Right lobe of liver (tissue), 6 donors: Measurements from ENCODE around the gene NLN. TPM values are rescaled to one million over a fixed set of nuclear protein-coding genes. Genes with fewer than 3 reads are reported as not detected.

ENCODE experiments used
- ATAC-seq, 4 donors: fragments of 200-7000 bp; cut with Tn5 transposase; one replicate each; pipeline ENCODE4 v1.9.1; 2020; ENCODE audit warnings: mild to moderate bottlenecking in 4 of 4, moderate library complexity in 4 of 4
- DNase-seq, 3 donors: peaks; one replicate each; pipeline ENCODE4 v3.0.0-alpha.2; 2020
- H3K27ac ChIP-seq, 3 donors: fragments of 200-600 bp; one replicate each; pipeline ENCODE4 v1.8.0; 2022
- H3K27me3 ChIP-seq, 2 donors: fragments of 200-600 bp; one replicate each; pipeline ENCODE4 v1.8.0; 2022
- H3K36me3 ChIP-seq, 4 donors: fragments of 200-600 bp; sonication (generic) in 1 of 4; one replicate each; pipeline versions ENCODE4 v1.5.1 to v1.8.0; 2017 to 2022; ENCODE audit warnings: control low read depth in 1 of 4
- H3K4me1 ChIP-seq, 4 donors: fragments of 200-600 bp; sonication (generic) in 1 of 4; one replicate each; pipeline versions ENCODE4 v1.5.1 to v1.8.0; 2017 to 2022; ENCODE audit warnings: control low read depth in 1 of 4
- H3K4me3 ChIP-seq, 3 donors: fragments of 200-600 bp; one replicate each; pipeline ENCODE4 v1.8.0; 2022
- H3K9me3 ChIP-seq, 4 donors: fragments of 200-600 bp; sonication (generic) in 1 of 4; one replicate each; pipeline versions ENCODE4 v1.5.1 to v1.8.0; 2017 to 2022; ENCODE audit warnings: control low read depth in 1 of 4
- CTCF ChIP-seq, 4 donors: fragments of 200-600 bp in 3 of 4; fragments of 450-650 bp in 1 of 4; IDR thresholded peaks; one replicate each; pipeline versions ENCODE4 v1.5.1 to v1.8.0; 2016 to 2022; ENCODE audit warnings: antibody characterized with exemption in 4 of 4, mild to moderate bottlenecking in 2 of 4
- POLR2A ChIP-seq: fragments of 450-650 bp; IDR thresholded peaks from one replicate; pipeline ENCODE4 v1.6.1; 2017; ENCODE audit warnings: antibody characterized with exemption, mild to moderate bottlenecking
- WGBS: methylation state at CpG from one replicate; pipeline ENCODE4 v1.1.6; 2018; ENCODE audit warnings: low coverage, low lambda C conversion rate; ENCODE audit not compliant: insufficient coverage; ENCODE audit errors: missing lambda C conversion rate; 5-methylcytosine and 5-hydroxymethylcytosine counted together
- intact Hi-C, 2 donors: fragments of 100-400 bp; cut with DNase I; formaldehyde crosslinking; loops; one replicate each; pipeline versions ENCODE4 v1.11.2 to v1.14.1; 2022
- total RNA-seq, 6 experiments: library from RNA; depleted of rRNA in 2 of 6; stranded (reverse); fragments of >200 nt in 2 of 6; fragmentation: NEBNext Ultra II Directional in 3 of 6; extraction: Animal tissue kit (Norgen Biotek cat#: 25700) in 3 of 6; gene quantifications; one replicate each; pipeline versions ENCODE4 v1.1.0 to v1.2.4, GENCODE V29; 2016 to 2023
- donor health status: DM: no; HTN: yes; CAD: no.
- donor health status: DM: no; HTN: no; CAD: no.
- donor health status: DM: no; HTN: no; CAD: no.
- donor health status: DM: no; HTN: yes; CAD: no.
- donor health status: DM: no; HTN: yes; CAD: no.

Gene NLN
- total RNA-seq, 6 experiments from 2014 or later: 28.3 to 68.2 (median 36.7) TPM

GRCh38 chr5:65823204-65823603, 101.2 kb downstream of the NLN start:
- DNase-seq: no peak
- no peak overlapping the region for H3K27ac ChIP-seq

GRCh38 chr5:65823845-65824445, 101.9 kb downstream of the NLN start:
- 89% methylated on average over 4 of the region's 4 CpGs for WGBS
- Histone ChIP-seq H3K36me3 (no peaks in the 10 kb centered on the region), H3K27ac (no peak overlapping the region), H3K4me1 (no peaks in the 10 kb centered on the region), H3K27me3 (no peaks in the 10 kb centered on the region), H3K4me3 (no peak overlapping the region), H3K9me3 (no peaks in the 10 kb centered on the region)
- ATAC-seq: no peak
- DNase-seq: no peak
- intact Hi-C loops: no loop called here
- TF ChIP-seq CTCF (IDR thresholded peaks at IDR 0.05) (no peak), POLR2A (no peak)

More at GRCh38 chr5:65823204-65823603, 101.2 kb downstream of the NLN start:
- H3K4me3 ChIP-seq: no peak overlapping the region
- H3K4me1 ChIP-seq: no peaks in the 10 kb centered on the region
- H3K9me3 ChIP-seq: no peaks in the 10 kb centered on the region
- WGBS: 95% methylated on average over 2 of the region's 2 CpGs
- ATAC-seq: no peak
- TF ChIP-seq CTCF (IDR thresholded peaks at IDR 0.05) (no peak), POLR2A (no peak)
- H3K36me3 ChIP-seq: no peaks in the 10 kb centered on the region
- intact Hi-C loops: no loop called here
- no peaks in the 10 kb centered on the region for H3K27me3 ChIP-seq

GRCh38 chr5:65825408-65826328, 103.7 kb downstream of the NLN start:
- Histone ChIP-seq H3K27ac (no peak overlapping the region), H3K27me3 (no peaks in the 10 kb centered on the region), H3K4me3 (no peak overlapping the region), H3K4me1 (no peaks in the 10 kb centered on the region), H3K36me3 (no peaks in the 10 kb centered on the region), H3K9me3 (no peaks in the 10 kb centered on the region)
- WGBS: 53% methylated on average over 4 of the region's 5 CpGs
- TF ChIP-seq CTCF (IDR thresholded peaks at IDR 0.05) (no peak), POLR2A (no peak)
- intact Hi-C loops: no loop called here
- ATAC-seq: no peak
- no peak for DNase-seq

GRCh38 chr5:65828022-65828896, 106.3 kb downstream of the NLN start:
- no peak for ATAC-seq
- H3K4me1 ChIP-seq: no peaks in the 10 kb centered on the region
- H3K36me3 ChIP-seq: no peaks in the 10 kb centered on the region
- no peak overlapping the region for H3K4me3 ChIP-seq
- TF ChIP-seq POLR2A: no peak
- no peak for TF ChIP-seq CTCF (IDR thresholded peaks at IDR 0.05)
- no peaks in the 10 kb centered on the region for H3K9me3 ChIP-seq
- no peak for DNase-seq
- WGBS: 68% methylated on average over 11 of the region's 12 CpGs
- no peaks in the 10 kb centered on the region for H3K27me3 ChIP-seq
- H3K27ac ChIP-seq: no peak overlapping the region
- intact Hi-C loops: no loop called here
